HFF-Myc (cell line): ENCODE data around the gene PUM2.

Experiments used
- DNase-seq: peaks from one replicate; pipeline ENCODE4 v3.0.0-alpha.2; 2011; ENCODE audit warnings: low read depth; ENCODE audit errors: extremely low read depth
- H3K4me3 ChIP-seq: replicated peaks from 2 replicates; pipeline ENCODE4 v1.5.1; 2011; ENCODE audit warnings: low read depth, mild to moderate bottlenecking, control low read depth, low read length
- CTCF ChIP-seq: IDR thresholded peaks from 2 replicates; pipeline ENCODE4 v1.5.1; 2012; ENCODE audit warnings: mild to moderate bottlenecking, low read depth, low read length, control low read depth; ENCODE audit errors: missing control alignments

PUM2 gene

GRCh38 chr2:20326163-20326780, 24.4 kb downstream of the PUM2 start:
- H3K4me3 ChIP-seq: no peak overlapping the region
- DNase-seq: peak; percentile 27
- peak; percentile 93 for TF ChIP-seq CTCF

GRCh38 chr2:20322527-20323300, 27.9 kb downstream of the PUM2 start:
- H3K4me3 ChIP-seq: no peak overlapping the region
- TF ChIP-seq CTCF: no peak
- no peak for DNase-seq

GRCh38 chr2:20317690-20318089, 33.0 kb downstream of the PUM2 start:
- TF ChIP-seq CTCF: no peak
- no peak overlapping the region for H3K4me3 ChIP-seq
- no peak for DNase-seq

GRCh38 chr2:20317197-20317596, 33.4 kb downstream of the PUM2 start:
- no peak for TF ChIP-seq CTCF
- H3K4me3 ChIP-seq: no peak overlapping the region
- DNase-seq: no peak

- TF ChIP-seq CTCF: no peak
- DNase-seq: no peak
- H3K4me3 ChIP-seq: no peak overlapping the region
Observed at GRCh38 chr2:20314562-20315501, 35.8 kb downstream of the PUM2 start.

GRCh38 chr2:20313659-20314058, 37.0 kb downstream of the PUM2 start:
- TF ChIP-seq CTCF: no peak
- no peak overlapping the region for H3K4me3 ChIP-seq
- no peak for DNase-seq
